Measurements from ENCODE around the gene SLC35F2. TPM values are rescaled to one million over a fixed set of nuclear protein-coding genes. Genes with fewer than 3 reads are reported as not detected.
"Not testable (repeated sequence)": the region's sequence is repeated elsewhere in the genome, so short reads cannot be mapped to it uniquely, and the experiment has no call there.

SLC35F2 gene
- polyA plus RNA-seq, 4 donors, result 10.3 to 21.5 (median 13.3) TPM

DNA sequence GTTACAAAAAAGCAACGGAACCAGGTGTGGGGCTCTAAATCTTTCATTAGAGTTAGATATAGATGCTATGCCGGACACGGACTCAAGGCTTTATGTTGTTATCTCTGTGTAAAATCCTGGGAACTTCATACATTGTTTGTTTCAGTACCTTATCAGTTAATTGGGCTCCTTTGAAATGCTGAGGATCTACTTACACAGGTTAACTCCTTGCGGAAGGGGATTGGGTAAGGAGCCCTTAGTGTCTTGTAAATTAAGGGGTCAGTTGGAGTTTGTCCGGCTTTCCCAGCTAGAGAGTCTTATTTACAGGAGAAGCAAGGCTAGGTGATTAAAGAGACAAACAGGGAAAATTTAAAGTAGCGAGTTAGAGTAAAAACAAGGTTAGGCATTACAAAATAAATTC, 24.7 kb downstream of the SLC35F2 start:
- not testable (repeated sequence) for H3K36me3 ChIP-seq (ENCODE audit: control insufficient read depth in 3 of 3, insufficient read depth in 2 of 3, low read depth in 1 of 3, low read length in 3 of 3); H3K4me1 ChIP-seq (ENCODE audit: control insufficient read depth in 3 of 3, insufficient read depth in 2 of 3, low read depth in 1 of 3, low read length in 2 of 3); DNase-seq; H3K4me3 ChIP-seq (ENCODE audit: low read depth in 1 of 3, low read length in 3 of 3); H3K27me3 ChIP-seq (ENCODE audit: control insufficient read depth in 3 of 3, insufficient read depth in 3 of 3, low read length in 3 of 3); FAIRE-seq; H3K27ac ChIP-seq (ENCODE audit: low read depth in 1 of 3, low read length in 2 of 3); H3K9me3 ChIP-seq (ENCODE audit: control insufficient read depth in 2 of 2, insufficient read depth in 1 of 2, low read depth in 1 of 2, low read length in 1 of 2)
- whole genome bisulfite sequencing, 3 donors, result 25 to 41% (median 34%) methylated on average over 6 of the region's 6 CpGs

- no peak for FAIRE-seq
- no peaks in the 10 kb centered on the region for H3K36me3 ChIP-seq (ENCODE audit: control insufficient read depth in 3 of 3, insufficient read depth in 2 of 3, low read depth in 1 of 3, low read length in 3 of 3)
- no peak overlapping the region for H3K4me3 ChIP-seq (ENCODE audit: low read depth in 1 of 3, low read length in 3 of 3)
- DNase-seq, result no peak
- no peak overlapping the region for H3K27ac ChIP-seq (ENCODE audit: low read depth in 1 of 3, low read length in 2 of 3)
- peaks cover 0 to 3% of the 10 kb centered on the region in 2 donors for H3K9me3 ChIP-seq (ENCODE audit: control insufficient read depth in 2 of 2, insufficient read depth in 1 of 2, low read depth in 1 of 2, low read length in 1 of 2)
- H3K4me1 ChIP-seq (ENCODE audit: control insufficient read depth in 3 of 3, insufficient read depth in 2 of 3, low read depth in 1 of 3, low read length in 2 of 3), result peaks cover 0 to 6% (median 0%) of the 10 kb centered on the region in 3 donors
- H3K27me3 ChIP-seq (ENCODE audit: control insufficient read depth in 3 of 3, insufficient read depth in 3 of 3, low read length in 3 of 3), result no peaks in the 10 kb centered on the region
- WGBS, 3 donors, result 52 to 74% (median 64%) methylated on average over 5 of the region's 5 CpGs
These were observed 27.6 kb downstream of the SLC35F2 start for GRCh38 chr11:107830915-107831540.

GRCh38 chr11:107827041-107827440, 31.5 kb downstream of the SLC35F2 start:
- Histone ChIP-seq H3K9me3 (ENCODE audit: control insufficient read depth in 2 of 2, insufficient read depth in 1 of 2, low read depth in 1 of 2, low read length in 1 of 2) (peaks cover 0 to 3% of the 10 kb centered on the region in 2 donors), H3K4me3 (ENCODE audit: low read depth in 1 of 3, low read length in 3 of 3) (no peak overlapping the region), H3K4me1 (ENCODE audit: control insufficient read depth in 3 of 3, insufficient read depth in 2 of 3, low read depth in 1 of 3, low read length in 2 of 3) (no peaks in the 10 kb centered on the region), H3K27ac (ENCODE audit: low read depth in 1 of 3, low read length in 2 of 3) (no peak overlapping the region), H3K36me3 (ENCODE audit: control insufficient read depth in 3 of 3, insufficient read depth in 2 of 3, low read depth in 1 of 3, low read length in 3 of 3) (no peaks in the 10 kb centered on the region), H3K27me3 (ENCODE audit: control insufficient read depth in 3 of 3, insufficient read depth in 3 of 3, low read length in 3 of 3) (no peaks in the 10 kb centered on the region)
- FAIRE-seq (no peak), DNase-seq (no peak)
- 75 to 85% (median 75%) methylated on average over 3 of the region's 3 CpGs for WGBS, 3 donors

DNA sequence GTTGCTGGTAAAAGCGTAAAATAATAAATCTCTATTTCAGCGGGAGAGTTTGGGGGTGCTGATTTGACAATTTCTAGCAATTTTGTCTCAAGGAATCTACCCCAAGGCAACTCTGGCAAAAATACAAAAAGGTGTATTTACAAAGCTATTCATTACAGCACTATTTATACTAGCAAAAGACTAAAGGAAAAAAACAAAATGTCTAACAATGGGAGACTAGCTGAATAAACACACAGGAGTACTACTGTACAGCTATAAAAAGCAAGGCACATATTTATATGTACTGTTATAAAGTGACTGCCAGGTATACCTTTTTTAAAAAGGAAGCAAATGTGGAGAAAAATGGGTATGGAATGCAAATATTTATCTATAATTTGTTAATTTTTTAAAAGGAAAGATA, 32.7 kb downstream of the SLC35F2 start:
- 95 to 100% (median 100%) methylated on average over 2 of the region's 2 CpGs for WGBS, 3 donors
- H3K27ac ChIP-seq (ENCODE audit: low read depth in 1 of 3, low read length in 2 of 3), result no peak overlapping the region
- FAIRE-seq (no peak), DNase-seq (no peak)
- peaks cover 0 to 3% of the 10 kb centered on the region in 2 donors for H3K9me3 ChIP-seq (ENCODE audit: control insufficient read depth in 2 of 2, insufficient read depth in 1 of 2, low read depth in 1 of 2, low read length in 1 of 2)
- H3K4me1 ChIP-seq (ENCODE audit: control insufficient read depth in 3 of 3, insufficient read depth in 2 of 3, low read depth in 1 of 3, low read length in 2 of 3), result no peaks in the 10 kb centered on the region
- no peak overlapping the region for H3K4me3 ChIP-seq (ENCODE audit: low read depth in 1 of 3, low read length in 3 of 3)
- no peaks in the 10 kb centered on the region for H3K36me3 ChIP-seq (ENCODE audit: control insufficient read depth in 3 of 3, insufficient read depth in 2 of 3, low read depth in 1 of 3, low read length in 3 of 3)
- no peaks in the 10 kb centered on the region for H3K27me3 ChIP-seq (ENCODE audit: control insufficient read depth in 3 of 3, insufficient read depth in 3 of 3, low read length in 3 of 3)

- Histone ChIP-seq H3K9me3 (ENCODE audit: control insufficient read depth in 2 of 2, insufficient read depth in 1 of 2, low read depth in 1 of 2, low read length in 1 of 2) (peaks cover 0 to 3% of the 10 kb centered on the region in 2 donors), H3K36me3 (ENCODE audit: control insufficient read depth in 3 of 3, insufficient read depth in 2 of 3, low read depth in 1 of 3, low read length in 3 of 3) (no peaks in the 10 kb centered on the region), H3K27me3 (ENCODE audit: control insufficient read depth in 3 of 3, insufficient read depth in 3 of 3, low read length in 3 of 3) (no peaks in the 10 kb centered on the region), H3K4me3 (ENCODE audit: low read depth in 1 of 3, low read length in 3 of 3) (no peak overlapping the region), H3K4me1 (ENCODE audit: control insufficient read depth in 3 of 3, insufficient read depth in 2 of 3, low read depth in 1 of 3, low read length in 2 of 3) (no peaks in the 10 kb centered on the region), H3K27ac (ENCODE audit: low read depth in 1 of 3, low read length in 2 of 3) (no peak overlapping the region)
- FAIRE-seq, result no peak
- WGBS, 3 donors, result 72 to 87% (median 87%) methylated on average over 5 of the region's 5 CpGs
- no peak for DNase-seq
These were observed 33.8 kb downstream of the SLC35F2 start for GRCh38 chr11:107824668-107825369.

DNA sequence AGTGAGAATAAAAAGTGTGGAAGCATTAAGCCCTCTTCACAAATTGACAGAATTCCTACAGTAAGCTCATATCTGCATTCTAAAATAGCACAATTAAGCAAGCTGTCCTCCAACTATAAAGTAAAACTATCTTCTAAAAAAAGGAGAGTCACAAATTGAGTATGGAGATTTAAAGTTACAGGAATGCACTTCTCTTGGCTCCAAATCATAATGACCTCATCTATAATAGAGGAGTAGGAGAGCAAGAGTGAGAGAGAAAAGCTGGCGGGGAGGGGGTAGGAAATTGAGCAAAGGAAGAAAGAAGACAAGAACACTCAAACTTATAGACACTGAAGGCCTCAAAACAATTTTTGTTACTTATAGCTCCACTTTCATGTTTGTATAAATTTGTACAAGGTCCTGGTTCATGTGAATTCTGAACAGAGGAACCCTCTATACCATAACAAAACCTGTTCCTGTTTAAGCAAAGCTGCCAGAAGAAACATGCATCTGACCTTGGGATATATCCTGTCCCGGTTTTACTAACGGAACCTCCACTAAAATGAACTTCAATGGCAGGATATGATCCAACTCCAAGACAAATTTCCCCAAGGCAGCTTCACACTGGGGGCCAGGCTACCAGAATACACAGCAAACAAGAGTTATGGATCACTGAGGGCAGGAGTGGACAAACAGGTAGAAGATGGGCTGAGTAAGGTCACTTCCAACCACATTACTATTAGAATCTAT, 37.2 kb downstream of the SLC35F2 start:
- no peaks in the 10 kb centered on the region for H3K4me1 ChIP-seq (ENCODE audit: control insufficient read depth in 3 of 3, insufficient read depth in 2 of 3, low read depth in 1 of 3, low read length in 2 of 3)
- H3K4me3 ChIP-seq (ENCODE audit: low read depth in 1 of 3, low read length in 3 of 3), result no peak overlapping the region
- no peak overlapping the region for H3K27ac ChIP-seq (ENCODE audit: low read depth in 1 of 3, low read length in 2 of 3)
- no peak for DNase-seq
- FAIRE-seq, result no peak
- H3K36me3 ChIP-seq (ENCODE audit: control insufficient read depth in 3 of 3, insufficient read depth in 2 of 3, low read depth in 1 of 3, low read length in 3 of 3), result no peaks in the 10 kb centered on the region
- no peaks in the 10 kb centered on the region for H3K9me3 ChIP-seq (ENCODE audit: control insufficient read depth in 2 of 2, insufficient read depth in 1 of 2, low read depth in 1 of 2, low read length in 1 of 2)
- WGBS, 3 donors, result 51 to 65% (median 59%) methylated on average over 3 of the region's 3 CpGs
- H3K27me3 ChIP-seq (ENCODE audit: control insufficient read depth in 3 of 3, insufficient read depth in 3 of 3, low read length in 3 of 3), result no peaks in the 10 kb centered on the region

DNA sequence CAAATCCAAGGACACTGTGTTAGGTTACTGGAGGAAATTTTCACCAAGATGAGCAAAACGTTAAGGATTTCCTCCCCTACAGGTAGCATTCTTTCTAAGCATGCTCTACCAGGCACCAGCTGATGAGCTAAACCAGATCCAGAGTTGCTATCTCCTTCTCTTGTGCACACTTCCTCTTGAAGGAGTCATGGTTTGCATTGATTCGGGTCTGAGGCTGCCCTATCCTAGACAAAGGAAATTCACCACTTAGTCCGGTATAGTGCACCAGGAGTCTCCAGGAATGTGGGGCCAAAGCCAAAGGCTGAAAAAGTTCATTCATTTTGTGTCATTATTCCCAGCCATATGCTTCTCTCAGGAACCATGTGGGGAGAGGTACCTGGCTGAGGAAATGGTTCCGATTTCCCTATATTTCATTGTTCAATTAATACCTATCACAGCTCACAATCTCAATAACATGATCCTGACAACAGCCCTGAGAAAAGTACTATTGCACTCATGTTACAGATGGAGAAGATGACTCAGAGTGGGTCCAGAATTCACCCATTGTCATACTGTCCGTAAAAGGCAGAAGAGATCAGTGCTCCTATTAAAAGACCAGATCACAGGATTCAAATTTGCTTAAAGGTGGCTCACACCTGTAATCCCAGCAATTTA, 39.1 kb downstream of the SLC35F2 start:
- FAIRE-seq, result no peak
- H3K4me3 ChIP-seq (ENCODE audit: low read depth in 1 of 3, low read length in 3 of 3), result no peak overlapping the region
- DNase-seq, result no peak
- H3K36me3 ChIP-seq (ENCODE audit: control insufficient read depth in 3 of 3, insufficient read depth in 2 of 3, low read depth in 1 of 3, low read length in 3 of 3), result no peaks in the 10 kb centered on the region
- H3K27ac ChIP-seq (ENCODE audit: low read depth in 1 of 3, low read length in 2 of 3), result no peak overlapping the region
- H3K27me3 ChIP-seq (ENCODE audit: control insufficient read depth in 3 of 3, insufficient read depth in 3 of 3, low read length in 3 of 3), result no peaks in the 10 kb centered on the region
- H3K9me3 ChIP-seq (ENCODE audit: control insufficient read depth in 2 of 2, insufficient read depth in 1 of 2, low read depth in 1 of 2, low read length in 1 of 2), result no peaks in the 10 kb centered on the region
- 69 to 73% (median 71%) methylated on average over 5 of the region's 5 CpGs for WGBS, 3 donors
- H3K4me1 ChIP-seq (ENCODE audit: control insufficient read depth in 3 of 3, insufficient read depth in 2 of 3, low read depth in 1 of 3, low read length in 2 of 3), result no peaks in the 10 kb centered on the region

- WGBS, 3 donors, result 94 to 97% (median 95%) methylated on average over 3 of the region's 3 CpGs
- DNase-seq, result no peak
- no peak for FAIRE-seq
These were observed 40.1 kb downstream of the SLC35F2 start for GRCh38 chr11:107818491-107818890.

More at GRCh38 chr11:107818491-107818890, 40.1 kb downstream of the SLC35F2 start:
- Histone ChIP-seq H3K4me1 (ENCODE audit: control insufficient read depth in 3 of 3, insufficient read depth in 2 of 3, low read depth in 1 of 3, low read length in 2 of 3) (peaks cover 0 to 2% (median 0%) of the 10 kb centered on the region in 3 donors), H3K9me3 (ENCODE audit: control insufficient read depth in 2 of 2, insufficient read depth in 1 of 2, low read depth in 1 of 2, low read length in 1 of 2) (no peaks in the 10 kb centered on the region), H3K27ac (ENCODE audit: low read depth in 1 of 3, low read length in 2 of 3) (no peak overlapping the region), H3K36me3 (ENCODE audit: control insufficient read depth in 3 of 3, insufficient read depth in 2 of 3, low read depth in 1 of 3, low read length in 3 of 3) (no peaks in the 10 kb centered on the region), H3K4me3 (ENCODE audit: low read depth in 1 of 3, low read length in 3 of 3) (no peak overlapping the region), H3K27me3 (ENCODE audit: control insufficient read depth in 3 of 3, insufficient read depth in 3 of 3, low read length in 3 of 3) (no peaks in the 10 kb centered on the region)
